GM12878 (cell line): ENCODE measurements around the gene ARHGAP15. TPM values are rescaled to one million over a fixed set of nuclear protein-coding genes. Genes with fewer than 3 reads are reported as not detected.

Source experiments
- ATAC-seq: fragments of 200-7000 bp; cut with Tn5 transposase; 3 replicates; pipeline ENCODE4 v1.9.1; 2020; ENCODE audit warnings: mild to moderate bottlenecking, moderate library complexity
- BruUV-seq: library from RNA; stranded (reverse); fragments of 400-500 nt; replicated peaks from 2 replicates; lab custom pipeline; 2021; lab: Mats Ljungman, UMichigan
- CTCF ChIA-PET: fragments of 300-600 bp; sonication (Branson Sonifier 250); formaldehyde crosslinking; extraction: SDS; loops from one replicate; lab custom pipeline; 2021; ENCODE audit warnings: inconsistent platforms; lab: Yijun Ruan, JAX
- POLR2A ChIA-PET: fragments of 350-600 bp; formaldehyde crosslinking; extraction: SDS; loops from one replicate; lab custom pipeline; 2021; ENCODE audit warnings: inconsistent platforms; lab: Charles Lee
- RAD21 ChIA-PET: fragments of 300-600 bp; sonication (Branson Sonifier 250); formaldehyde crosslinking; loops from one replicate; lab custom pipeline; 2023; ENCODE audit warnings: antibody characterized with exemption; ENCODE audit not compliant: unreplicated experiment; lab: Charles Lee
- SMC1A ChIA-PET: fragments of 300-600 bp; sonication (Branson Sonifier 250); formaldehyde crosslinking; loops from one replicate; lab custom pipeline; 2023; ENCODE audit not compliant: unreplicated experiment, uncharacterized antibody; lab: Charles Lee
- DNase-seq: peaks from one replicate; pipeline ENCODE4 v3.0.0-alpha.2; 2011; ENCODE audit warnings: low read depth, low spot score
- FAIRE-seq: peaks from 3 replicates; lab custom pipeline; 2011; peaks lifted over from hg19 to GRCh38; lab: Jason Lieb, UNC
- H2AFZ ChIP-seq: 2 replicates; pipeline ENCODE4 v1.6.0; 2011; ENCODE audit warnings: low read depth, low read length, control low read depth; ENCODE audit not compliant: control insufficient read depth
- H3K27ac ChIP-seq: 2 replicates; pipeline ENCODE4 v1.5.1; 2011; ENCODE audit warnings: control low read depth; ENCODE audit not compliant: control insufficient read depth, insufficient read depth
- H3K27me3 ChIP-seq, 2 experiments: replicated peaks in 1 of 2; 2 replicates each; pipeline versions ENCODE4 v1.6.0 to v1.6.1; 2011; ENCODE audit warnings: low read length in 1 of 2; ENCODE audit not compliant: control insufficient read depth in 2 of 2, insufficient read depth in 2 of 2
- H3K36me3 ChIP-seq, 2 experiments: 2 replicates each; pipeline ENCODE4 v1.5.1; 2011; ENCODE audit warnings: low read length in 1 of 2; ENCODE audit not compliant: control insufficient read depth in 2 of 2, insufficient read depth in 2 of 2
- H3K4me1 ChIP-seq: 2 replicates; pipeline ENCODE4 v1.6.1; 2011; ENCODE audit warnings: mild to moderate bottlenecking, low read length, moderate library complexity, mixed read lengths; ENCODE audit not compliant: control insufficient read depth, insufficient read depth
- H3K4me2 ChIP-seq: 2 replicates; pipeline ENCODE4 v1.6.0; 2011; ENCODE audit warnings: control low read depth; ENCODE audit not compliant: control insufficient read depth, insufficient read depth
- H3K4me3 ChIP-seq: fragments of 200-600 bp; sonication (generic); 2 replicates; pipeline ENCODE4 v1.5.1; 2016
- H3K79me2 ChIP-seq: 2 replicates; pipeline ENCODE4 v1.6.0; 2011; ENCODE audit warnings: low read length; ENCODE audit not compliant: control insufficient read depth, insufficient read depth
- H3K9ac ChIP-seq: 2 replicates; pipeline ENCODE4 v1.8.0; 2011; ENCODE audit warnings: low read length, control low read depth, mixed read lengths; ENCODE audit not compliant: control insufficient read depth, insufficient read depth
- H3K9me3 ChIP-seq: replicated peaks from 3 replicates; pipeline ENCODE4 v1.5.1; 2011; ENCODE audit warnings: mild to moderate bottlenecking, low read length; ENCODE audit not compliant: control insufficient read depth, insufficient read depth
- H4K20me1 ChIP-seq: 2 replicates; pipeline ENCODE4 v1.6.0; 2011; ENCODE audit not compliant: control insufficient read depth, insufficient read depth
- BRCA1 ChIP-seq: IDR thresholded peaks from 2 replicates; pipeline ENCODE4 v1.6.1; 2011; ENCODE audit warnings: low read depth, low read length, improper control_type of control experiment
- CEBPB ChIP-seq, 2 experiments: fragments of 150-350 bp in 1 of 2; IDR thresholded peaks; 2 replicates each; pipeline ENCODE4 v1.6.1; 2012 to 2014; ENCODE audit warnings: low read depth in 2 of 2, low read length in 2 of 2, borderline replicate concordance in 1 of 2, inconsistent platforms in 1 of 2
- EED ChIP-seq: sonication (generic); IDR thresholded peaks from 2 replicates; pipeline ENCODE4 v1.6.1; 2016; ENCODE audit warnings: antibody characterized with exemption, low read depth
- ETV6 ChIP-seq, 2 experiments: fragments of 450-650 bp in 1 of 2; IDR thresholded peaks in 1 of 2; conservative IDR thresholded peaks in 1 of 2; 2 replicates each; pipeline ENCODE4 v1.6.1; 2014; ENCODE audit warnings: antibody characterized with exemption in 1 of 2, borderline replicate concordance in 1 of 2, low read depth in 1 of 2, mild to moderate bottlenecking in 1 of 2, moderate library complexity in 1 of 2
- NFXL1 ChIP-seq: fragments of 450-650 bp; IDR thresholded peaks from 2 replicates; pipeline ENCODE4 v1.6.1; 2017; ENCODE audit warnings: antibody characterized with exemption, mild to moderate bottlenecking, borderline replicate concordance
- NR2C2 ChIP-seq: IDR thresholded peaks from 2 replicates; pipeline ENCODE4 v1.6.1; 2011; ENCODE audit warnings: borderline replicate concordance, low read depth; ENCODE audit not compliant: control insufficient read depth, insufficient read length
- RBBP5 ChIP-seq: fragments of 200-600 bp; sonication (generic); conservative IDR thresholded peaks from 2 replicates; pipeline ENCODE4 v1.6.1; 2016
- SMARCA5 ChIP-seq: fragments of 450-650 bp; IDR thresholded peaks from 2 replicates; pipeline ENCODE4 v1.6.1; 2017; ENCODE audit warnings: mild to moderate bottlenecking
- SREBF1 ChIP-seq: IDR thresholded peaks from 2 replicates; pipeline ENCODE4 v1.6.1; 2012; ENCODE audit warnings: mild to moderate bottlenecking, low read length
- STAT3 ChIP-seq: IDR thresholded peaks from 2 replicates; pipeline ENCODE4 v1.6.1; 2011; ENCODE audit warnings: low read depth, low read length, improper control_type of control experiment
- SUPT20H ChIP-seq: IDR thresholded peaks from 2 replicates; pipeline ENCODE4 v1.6.1; 2011; ENCODE audit warnings: low read depth, mild to moderate bottlenecking, low read length, moderate library complexity, borderline replicate concordance; ENCODE audit not compliant: control insufficient read depth
- SUZ12 ChIP-seq: fragments of 200-600 bp; sonication (generic); IDR thresholded peaks from one replicate; pipeline ENCODE4 v1.6.1; 2018; ENCODE audit warnings: antibody characterized with exemption, mild to moderate bottlenecking; ENCODE audit not compliant: unreplicated experiment
- TCF12 ChIP-seq: IDR thresholded peaks from 2 replicates; pipeline ENCODE4 v1.6.1; 2011; ENCODE audit warnings: low read depth, mild to moderate bottlenecking, low read length
- TCF3 ChIP-seq: IDR thresholded peaks from 2 replicates; pipeline ENCODE4 v1.6.1; 2012; ENCODE audit warnings: low read depth, mild to moderate bottlenecking, low read length, borderline replicate concordance; ENCODE audit not compliant: insufficient read depth
- ZNF24 ChIP-seq: fragments of 450-650 bp; IDR thresholded peaks from 2 replicates; pipeline ENCODE4 v1.6.1; 2017; ENCODE audit warnings: antibody characterized with exemption, mild to moderate bottlenecking
- WGBS: methylation state at CpG from one replicate; pipeline ENCODE4 v1.1.6; 2016; ENCODE audit warnings: low lambda C conversion rate; ENCODE audit not compliant: insufficient replicate concordance, insufficient coverage; ENCODE audit errors: missing lambda C conversion rate; 5-methylcytosine and 5-hydroxymethylcytosine counted together
- in situ Hi-C: fragments of 300-500 bp; cut with MboI; formaldehyde crosslinking; loops from 9 replicates; pipeline ENCODE4 v1.14.3; 2018; ENCODE audit warnings: mixed read lengths
- intact Hi-C: fragments of 100-400 bp; cut with micrococcal nuclease; formaldehyde crosslinking; loops from one replicate; pipeline ENCODE4 v1.14.2; 2022; ENCODE audit not compliant: unreplicated experiment
- polyA plus RNA-seq, 11 experiments: library from polyadenylated mRNA; depleted of rRNA in 4 of 11; unstranded in 6 of 11; stranded (reverse) in 5 of 11; fragments of >200 nt; fragmentation: Nextera tagmentation in 4 of 11; fragmentation: Illumina TruSeq in 1 of 11; extraction: Ambion mirVana in 4 of 11; extraction: Trizol in 1 of 11; gene quantifications; 1 replicate in 1 of 11; 2 replicates in 10 of 11; pipeline versions ENCODE4 v1.2.1 to v1.2.3, GENCODE V29; 2011 to 2016; ENCODE audit warnings: inconsistent platforms in 2 of 11, missing spikeins in 2 of 11, low read depth in 1 of 11
- total RNA-seq, 4 experiments: library from RNA; depleted of rRNA in 3 of 4; stranded (reverse); fragments of >200 nt in 3 of 4; fragmentation: Illumina TruSeq in 1 of 4; extraction: Trizol in 1 of 4; gene quantifications; 2 replicates each; pipeline versions ENCODE4 v1.2.1 to v1.2.3, GENCODE V29; 2013 to 2021
- TF ChIP-seq, protein P1 (sequence below): IDR thresholded peaks from 2 replicates; pipeline ENCODE4 v1.6.1; 2011; ENCODE audit warnings: borderline replicate concordance, low read depth, mild to moderate bottlenecking, moderate library complexity, mixed read lengths, low read length; ENCODE audit not compliant: insufficient read depth; ENCODE audit errors: extremely low read length
- TF ChIP-seq, protein P2 (sequence below): fragments of 450-650 bp; IDR thresholded peaks from 2 replicates; pipeline ENCODE4 v1.6.1; 2014; ENCODE audit warnings: mild to moderate bottlenecking
- TF ChIP-seq, protein P3 (sequence below), 3 experiments: IDR thresholded peaks in 2 of 3; conservative IDR thresholded peaks in 1 of 3; 2 replicates each; pipeline ENCODE4 v1.5.1; 2011; ENCODE audit warnings: low read depth in 3 of 3, low read length in 3 of 3, mild to moderate bottlenecking in 3 of 3, control low read depth in 2 of 3, moderate library complexity in 2 of 3, inconsistent platforms in 1 of 3, mixed read lengths in 1 of 3; ENCODE audit not compliant: control insufficient read depth in 2 of 3, insufficient read depth in 1 of 3; ENCODE audit errors: extremely low read depth in 1 of 3
- TF ChIP-seq, protein P4 (sequence below): fragments of 450-650 bp; IDR thresholded peaks from 2 replicates; pipeline ENCODE4 v1.6.1; 2016; ENCODE audit warnings: mild to moderate bottlenecking

Gene ARHGAP15
- total and polyA plus RNA-seq, 10 of the 15 experiments (the other 5 are each of a cell fraction or from before 2014, with no cell fraction given) = 38.0 to 92.6 (median 66.7) TPM

DNA sequence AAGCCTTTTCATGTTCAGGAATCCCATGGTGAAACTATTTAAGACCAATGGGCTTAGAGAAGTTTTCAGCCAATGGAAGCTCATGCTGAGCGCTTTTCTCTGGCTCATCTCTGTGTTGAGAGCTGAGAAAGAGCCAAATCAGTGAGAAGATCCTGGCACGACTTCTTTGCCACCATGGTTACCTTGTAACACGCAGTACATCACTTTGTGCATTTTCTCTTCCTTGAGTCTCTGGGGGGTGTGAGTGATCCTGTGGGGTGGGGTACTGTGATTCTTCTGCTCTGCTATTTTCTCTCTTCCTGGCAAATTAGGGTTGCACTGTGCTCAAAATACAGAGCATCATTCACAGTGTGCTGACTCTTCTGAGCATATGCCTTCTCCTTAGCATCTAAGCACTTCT lies 664.2 kb downstream of the ARHGAP15 start:
- ChIA-PET SMC1A (no interaction called here), CTCF (no interaction called here), RAD21 (interaction anchor here (0.6 kb wide), 1 partner anchor 391 kb away, joined by 3 read pairs; no protein-coding TSS in a partner anchor), POLR2A (interaction anchor here (0.6 kb wide), 2 partner anchors 9 to 645 kb away, joined by 3 read pairs; no protein-coding TSS in a partner anchor)
- H3K9me3 ChIP-seq = no peaks in the 10 kb centered on the region
- no peaks in the 10 kb centered on the region; a peak in 1 of 4 replicates for H3K27me3 ChIP-seq
- no TSS peak for BruUV-seq
- no peak overlapping the region for H2AFZ ChIP-seq
- 63% methylated on average over 3 of the region's 3 CpGs for whole genome bisulfite sequencing
- H3K4me3 ChIP-seq = no peak overlapping the region
- FAIRE-seq = no peak
- H3K4me1 ChIP-seq = no peaks in the 10 kb centered on the region
- no peak overlapping the region for H3K9ac ChIP-seq
- H4K20me1 ChIP-seq = no peaks in the 10 kb centered on the region
- no peak for DNase-seq
- no peak overlapping the region for H3K27ac ChIP-seq
- H3K36me3 ChIP-seq = no peaks in the 10 kb centered on the region
- no peaks in the 10 kb centered on the region for H3K79me2 ChIP-seq
- no peak for ATAC-seq
- in situ Hi-C loops (no loop called here), intact Hi-C loops (no loop called here)
- no peak overlapping the region for H3K4me2 ChIP-seq
- no peak for TF ChIP-seq BRCA1
- TF ChIP-seq, protein P1, sequence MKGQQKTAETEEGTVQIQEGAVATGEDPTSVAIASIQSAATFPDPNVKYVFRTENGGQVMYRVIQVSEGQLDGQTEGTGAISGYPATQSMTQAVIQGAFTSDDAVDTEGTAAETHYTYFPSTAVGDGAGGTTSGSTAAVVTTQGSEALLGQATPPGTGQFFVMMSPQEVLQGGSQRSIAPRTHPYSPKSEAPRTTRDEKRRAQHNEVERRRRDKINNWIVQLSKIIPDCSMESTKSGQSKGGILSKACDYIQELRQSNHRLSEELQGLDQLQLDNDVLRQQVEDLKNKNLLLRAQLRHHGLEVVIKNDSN = no peak
- TF ChIP-seq RBBP5 = no peak
- TF ChIP-seq SUPT20H = no peak
- TF ChIP-seq, protein P2, sequence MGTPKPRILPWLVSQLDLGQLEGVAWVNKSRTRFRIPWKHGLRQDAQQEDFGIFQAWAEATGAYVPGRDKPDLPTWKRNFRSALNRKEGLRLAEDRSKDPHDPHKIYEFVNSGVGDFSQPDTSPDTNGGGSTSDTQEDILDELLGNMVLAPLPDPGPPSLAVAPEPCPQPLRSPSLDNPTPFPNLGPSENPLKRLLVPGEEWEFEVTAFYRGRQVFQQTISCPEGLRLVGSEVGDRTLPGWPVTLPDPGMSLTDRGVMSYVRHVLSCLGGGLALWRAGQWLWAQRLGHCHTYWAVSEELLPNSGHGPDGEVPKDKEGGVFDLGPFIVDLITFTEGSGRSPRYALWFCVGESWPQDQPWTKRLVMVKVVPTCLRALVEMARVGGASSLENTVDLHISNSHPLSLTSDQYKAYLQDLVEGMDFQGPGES = no peak
- no peak for TF ChIP-seq EED
- TF ChIP-seq SUZ12 = no peak
- no peak for TF ChIP-seq STAT3
- TF ChIP-seq ZNF24 = no peak
- no peak for TF ChIP-seq NFXL1
- TF ChIP-seq, protein P3, sequence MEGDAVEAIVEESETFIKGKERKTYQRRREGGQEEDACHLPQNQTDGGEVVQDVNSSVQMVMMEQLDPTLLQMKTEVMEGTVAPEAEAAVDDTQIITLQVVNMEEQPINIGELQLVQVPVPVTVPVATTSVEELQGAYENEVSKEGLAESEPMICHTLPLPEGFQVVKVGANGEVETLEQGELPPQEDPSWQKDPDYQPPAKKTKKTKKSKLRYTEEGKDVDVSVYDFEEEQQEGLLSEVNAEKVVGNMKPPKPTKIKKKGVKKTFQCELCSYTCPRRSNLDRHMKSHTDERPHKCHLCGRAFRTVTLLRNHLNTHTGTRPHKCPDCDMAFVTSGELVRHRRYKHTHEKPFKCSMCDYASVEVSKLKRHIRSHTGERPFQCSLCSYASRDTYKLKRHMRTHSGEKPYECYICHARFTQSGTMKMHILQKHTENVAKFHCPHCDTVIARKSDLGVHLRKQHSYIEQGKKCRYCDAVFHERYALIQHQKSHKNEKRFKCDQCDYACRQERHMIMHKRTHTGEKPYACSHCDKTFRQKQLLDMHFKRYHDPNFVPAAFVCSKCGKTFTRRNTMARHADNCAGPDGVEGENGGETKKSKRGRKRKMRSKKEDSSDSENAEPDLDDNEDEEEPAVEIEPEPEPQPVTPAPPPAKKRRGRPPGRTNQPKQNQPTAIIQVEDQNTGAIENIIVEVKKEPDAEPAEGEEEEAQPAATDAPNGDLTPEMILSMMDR (IDR thresholded peaks at IDR 0.05 in 2 of 3, conservative IDR thresholded peaks at IDR 0.05 in 1 of 3; ENCODE audit: control insufficient read depth in 2 of 3, extremely low read depth in 1 of 3, insufficient read depth in 1 of 3, low read depth in 3 of 3, low read length in 3 of 3) = no peak
- TF ChIP-seq, protein P4, sequence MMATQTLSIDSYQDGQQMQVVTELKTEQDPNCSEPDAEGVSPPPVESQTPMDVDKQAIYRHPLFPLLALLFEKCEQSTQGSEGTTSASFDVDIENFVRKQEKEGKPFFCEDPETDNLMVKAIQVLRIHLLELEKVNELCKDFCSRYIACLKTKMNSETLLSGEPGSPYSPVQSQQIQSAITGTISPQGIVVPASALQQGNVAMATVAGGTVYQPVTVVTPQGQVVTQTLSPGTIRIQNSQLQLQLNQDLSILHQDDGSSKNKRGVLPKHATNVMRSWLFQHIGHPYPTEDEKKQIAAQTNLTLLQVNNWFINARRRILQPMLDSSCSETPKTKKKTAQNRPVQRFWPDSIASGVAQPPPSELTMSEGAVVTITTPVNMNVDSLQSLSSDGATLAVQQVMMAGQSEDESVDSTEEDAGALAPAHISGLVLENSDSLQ = no peak
- TF ChIP-seq SREBF1 = no peak
- TF ChIP-seq ETV6 (conservative IDR thresholded peaks at IDR 0.05 in 1 of 2, IDR thresholded peaks at IDR 0.05 in 1 of 2; ENCODE audit: borderline replicate concordance in 1 of 2, low read depth in 1 of 2) = no peak
- no peak for TF ChIP-seq CEBPB (IDR thresholded peaks at IDR 0.05; ENCODE audit: borderline replicate concordance in 1 of 2, low read depth in 2 of 2, low read length in 2 of 2)
- no peak for TF ChIP-seq SMARCA5
- no peak for TF ChIP-seq TCF12
- no peak for TF ChIP-seq NR2C2
- no peak for TF ChIP-seq TCF3
